Prostate gland (tissue), 2 donors: ENCODE measurements around the gene KCP. TPM values are rescaled to one million over a fixed set of nuclear protein-coding genes. Genes with fewer than 3 reads are reported as not detected.

Experiments
- DNase-seq: peaks from one replicate; pipeline ENCODE4 v3.0.0-alpha.2; 2019; ENCODE audit warnings: low spot score
- H3K27ac ChIP-seq, 2 donors: fragments of 200-600 bp; sonication (generic); 2 replicates each; pipeline ENCODE4 v1.5.1; 2017 to 2019
- H3K27me3 ChIP-seq: fragments of 200-600 bp; sonication (generic); replicated peaks from 2 replicates; pipeline ENCODE4 v1.5.1; 2019; ENCODE audit not compliant: insufficient read depth
- H3K36me3 ChIP-seq, 2 donors: fragments of 200-600 bp; sonication (generic); 1 replicate in 1 of 2; 2 replicates in 1 of 2; pipeline versions ENCODE4 v1.5.1 to v1.8.1; 2017 to 2019
- H3K4me1 ChIP-seq: fragments of 200-600 bp; sonication (generic); replicated peaks from 2 replicates; pipeline ENCODE4 v1.5.1; 2019
- H3K4me3 ChIP-seq, 2 donors: fragments of 200-600 bp; sonication (generic); 2 replicates each; pipeline ENCODE4 v1.5.1; 2017 to 2019
- H3K9me3 ChIP-seq: fragments of 200-600 bp; sonication (generic); 2 replicates; pipeline ENCODE4 v1.5.1; 2017
- POLR2A ChIP-seq: fragments of 450-650 bp; IDR thresholded peaks from one replicate; pipeline ENCODE4 v1.6.1; 2016; ENCODE audit warnings: antibody characterized with exemption, mild to moderate bottlenecking
- POLR2AphosphoS5 ChIP-seq: sonication (generic); formaldehyde crosslinking; IDR thresholded peaks from one replicate; pipeline ENCODE4 v1.6.1; 2017; ENCODE audit warnings: antibody characterized with exemption
- WGBS: methylation state at CpG from one replicate; pipeline ENCODE4 v1.1.5; 2018; 5-methylcytosine and 5-hydroxymethylcytosine counted together
- intact Hi-C: fragments of 100-400 bp; cut with DNase I; formaldehyde crosslinking; loops from one replicate; pipeline ENCODE4 v1.14.2; 2022
- total RNA-seq, 2 donors: library from RNA; depleted of rRNA; stranded (reverse); fragments of >200 nt; gene quantifications; one replicate each; pipeline ENCODE4 v1.1.0, GENCODE V29; 2016
- TF ChIP-seq, protein P1 (sequence below), 4 experiments: fragments of 200-600 bp in 2 of 4; fragments of 450-650 bp in 2 of 4; sonication (generic) in 2 of 4; IDR thresholded peaks; 1 replicate in 3 of 4; 2 replicates in 1 of 4; pipeline ENCODE4 v1.5.1; 2016 to 2019; ENCODE audit warnings: antibody characterized with exemption in 4 of 4, mild to moderate bottlenecking in 2 of 4, moderate library complexity in 2 of 4

The KCP gene
- total RNA-seq, 2 donors from 2014 or later = 0.45 TPM; not detected in 1

GRCh38 chr7:128940494-128941322 is 30.2 kb upstream of the KCP start:
- no peak for TF ChIP-seq POLR2A
- intact Hi-C loops = no loop called here
- H3K27me3 ChIP-seq = no peaks in the 10 kb centered on the region
- no peak for DNase-seq
- H3K36me3 ChIP-seq = no peaks in the 10 kb centered on the region
- H3K4me3 ChIP-seq = no peak overlapping the region
- peaks cover 5% of the 10 kb centered on the region for H3K4me1 ChIP-seq
- WGBS = 70% methylated on average over 15 of the region's 20 CpGs
- H3K27ac ChIP-seq = no peak overlapping the region
- H3K9me3 ChIP-seq = no peaks in the 10 kb centered on the region

- Histone ChIP-seq H3K27me3 (no peaks in the 10 kb centered on the region), H3K9me3 (no peaks in the 10 kb centered on the region), H3K36me3 (no peaks in the 10 kb centered on the region), H3K27ac (no peak overlapping the region), H3K4me1 (peaks cover 5% of the 10 kb centered on the region), H3K4me3 (no peak overlapping the region)
- intact Hi-C loops = no loop called here
- WGBS = 91% methylated on average over 17 of the region's 18 CpGs
- TF ChIP-seq POLR2A = no peak
- no peak for TF ChIP-seq POLR2AphosphoS5
- TF ChIP-seq, protein P1, sequence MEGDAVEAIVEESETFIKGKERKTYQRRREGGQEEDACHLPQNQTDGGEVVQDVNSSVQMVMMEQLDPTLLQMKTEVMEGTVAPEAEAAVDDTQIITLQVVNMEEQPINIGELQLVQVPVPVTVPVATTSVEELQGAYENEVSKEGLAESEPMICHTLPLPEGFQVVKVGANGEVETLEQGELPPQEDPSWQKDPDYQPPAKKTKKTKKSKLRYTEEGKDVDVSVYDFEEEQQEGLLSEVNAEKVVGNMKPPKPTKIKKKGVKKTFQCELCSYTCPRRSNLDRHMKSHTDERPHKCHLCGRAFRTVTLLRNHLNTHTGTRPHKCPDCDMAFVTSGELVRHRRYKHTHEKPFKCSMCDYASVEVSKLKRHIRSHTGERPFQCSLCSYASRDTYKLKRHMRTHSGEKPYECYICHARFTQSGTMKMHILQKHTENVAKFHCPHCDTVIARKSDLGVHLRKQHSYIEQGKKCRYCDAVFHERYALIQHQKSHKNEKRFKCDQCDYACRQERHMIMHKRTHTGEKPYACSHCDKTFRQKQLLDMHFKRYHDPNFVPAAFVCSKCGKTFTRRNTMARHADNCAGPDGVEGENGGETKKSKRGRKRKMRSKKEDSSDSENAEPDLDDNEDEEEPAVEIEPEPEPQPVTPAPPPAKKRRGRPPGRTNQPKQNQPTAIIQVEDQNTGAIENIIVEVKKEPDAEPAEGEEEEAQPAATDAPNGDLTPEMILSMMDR (IDR thresholded peaks at IDR 0.05) = no peak
- DNase-seq = no peak
These were observed 29.4 kb upstream of the KCP start for GRCh38 chr7:128939861-128940410.

DNA sequence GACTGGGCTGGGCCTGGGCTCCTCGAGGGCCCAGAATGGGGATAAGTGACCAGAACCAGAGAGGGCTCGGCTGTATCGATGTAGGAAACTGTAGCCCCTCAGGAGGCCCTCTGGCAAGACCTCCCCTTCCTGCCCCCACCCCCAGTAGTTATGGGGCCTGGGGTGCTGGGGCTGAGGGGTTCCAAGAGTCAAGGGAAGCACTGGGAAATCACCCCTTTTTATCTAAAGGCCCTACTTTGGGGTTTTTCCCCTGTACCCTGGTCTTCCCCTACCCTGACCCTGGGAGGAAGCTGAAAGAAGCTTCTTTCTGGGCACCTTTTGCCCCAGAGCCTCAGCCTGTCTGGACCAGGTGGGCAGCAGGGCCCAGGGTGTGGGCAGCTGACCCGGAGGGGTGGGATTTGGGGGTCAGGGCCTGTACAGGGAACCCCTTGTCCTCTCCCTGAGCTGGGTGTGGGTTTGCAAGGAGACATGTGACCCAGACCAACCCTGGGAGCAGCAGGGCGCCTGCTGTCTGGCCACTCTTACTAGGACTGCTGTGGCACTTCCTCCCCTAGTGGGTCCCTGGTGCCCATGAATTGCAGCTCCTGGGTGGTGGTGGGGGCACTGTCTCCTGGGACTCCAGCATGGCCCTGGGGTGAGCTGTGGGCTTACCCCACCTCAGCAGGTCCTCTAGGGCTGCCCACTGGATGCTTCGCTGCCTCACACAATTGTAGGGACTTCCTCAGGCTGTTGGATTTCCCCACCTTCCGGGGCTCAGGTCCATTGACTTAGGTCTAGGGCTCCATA is 28.8 kb upstream of the KCP start:
- peak overlapping the region; percentile 47 to 58 for H3K4me3 ChIP-seq

GRCh38 chr7:128938544-128939074 is 28.1 kb upstream of the KCP start:
- no peaks in the 10 kb centered on the region for H3K36me3 ChIP-seq
- intact Hi-C loops = no loop called here
- H3K4me3 ChIP-seq = peak overlapping the region; percentile 47 to 58
- TF ChIP-seq, protein P1 (IDR thresholded peaks at IDR 0.05) = no peak
- TF ChIP-seq POLR2A (no peak), POLR2AphosphoS5 (no peak)
- no peaks in the 10 kb centered on the region for H3K9me3 ChIP-seq
- under 1% methylated on average over 26 of the region's 30 CpGs for WGBS
- no peak overlapping the region for H3K27ac ChIP-seq
- no peak for DNase-seq
- peaks cover 5% of the 10 kb centered on the region for H3K4me1 ChIP-seq
- H3K27me3 ChIP-seq = no peaks in the 10 kb centered on the region

More for the DNA sequence above, 28.8 kb upstream of the KCP start:
- Histone ChIP-seq H3K9me3 (no peaks in the 10 kb centered on the region), H3K4me1 (peaks cover 5% of the 10 kb centered on the region), H3K27ac (no peak overlapping the region), H3K36me3 (no peaks in the 10 kb centered on the region), H3K27me3 (no peaks in the 10 kb centered on the region)
- DNase-seq = no peak
- intact Hi-C loops = no loop called here
- 73% methylated on average over 5 of the region's 7 CpGs for WGBS
- no peak for TF ChIP-seq POLR2AphosphoS5
- no peak for TF ChIP-seq POLR2A
- TF ChIP-seq, protein P1 (IDR thresholded peaks at IDR 0.05) = no peak
